Measurements from ENCODE around the gene ATG9B.

Gene ATG9B

GRCh38 chr7:151006590-151007300 lies 17.5 kb downstream of the ATG9B start:
- Histone ChIP-seq H3K4me3 (ENCODE audit: control insufficient read depth in 1 of 7, extremely low read depth in 1 of 7, insufficient read depth in 4 of 7, low read depth in 2 of 7, low read length in 6 of 7) (no peak overlapping the region), H3K27ac (ENCODE audit: insufficient read depth in 1 of 2, low read depth in 1 of 2, low read length in 2 of 2, poor library complexity in 1 of 2, severe bottlenecking in 2 of 2) (no peak overlapping the region), H3K9me3 (ENCODE audit: control extremely low read depth in 1 of 5, control insufficient read depth in 4 of 5, insufficient read depth in 2 of 5, low read depth in 1 of 5, low read length in 4 of 5) (no peaks in the 10 kb centered on the region), H3K27me3 (replicated peaks in 2 of 5; ENCODE audit: control insufficient read depth in 4 of 5, insufficient read depth in 5 of 5, low read length in 4 of 5) (peaks cover 0 to 31% (median 4%) of the 10 kb centered on the region in 5 experiments), H3K36me3 (ENCODE audit: control insufficient read depth in 4 of 4, insufficient read depth in 4 of 4, low read length in 3 of 4) (no peaks in the 10 kb centered on the region), H3K4me1 (ENCODE audit: control extremely low read depth in 1 of 4, control insufficient read depth in 4 of 4, insufficient read depth in 4 of 4, low read length in 3 of 4) (peaks cover 0 to 23% (median 22%) of the 10 kb centered on the region in 4 experiments)
- 93% methylated on average over 23 of the region's 23 CpGs for WGBS (ENCODE audit: insufficient coverage)
- CTCF ChIA-PET: interaction anchor here (0.7 to 10.5 kb wide), 12 partner anchors 9 to 108 kb away, joined by 3 to 101 read pairs (median 8); partner anchors contain the start of genes ATG9B and NOS3
- no peak for DNase-seq
- POLR2A ChIA-PET: no interaction called here

DNA sequence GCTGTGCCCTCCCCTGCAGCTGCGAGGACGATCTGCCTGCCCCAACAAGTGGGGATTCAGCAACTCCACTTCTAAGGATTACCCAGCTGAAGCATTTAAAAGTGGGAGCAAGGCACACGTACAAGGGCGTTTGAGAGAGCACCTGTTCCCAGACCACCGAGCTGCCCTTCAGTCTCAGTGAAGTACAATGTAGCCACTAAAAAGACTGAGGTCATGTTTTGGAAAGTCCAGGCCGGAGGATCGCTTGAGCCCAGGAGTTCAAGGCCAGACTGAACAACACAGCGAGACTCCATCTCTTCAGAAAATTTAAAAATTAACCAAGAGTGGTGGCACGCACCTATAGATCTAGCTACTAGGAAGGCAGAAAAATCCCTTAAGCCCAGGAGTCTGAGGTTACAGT lies 18.7 kb downstream of the ATG9B start:
- no peaks in the 10 kb centered on the region for H3K36me3 ChIP-seq (ENCODE audit: control insufficient read depth in 4 of 4, insufficient read depth in 4 of 4, low read length in 3 of 4)
- ChIA-PET POLR2A (interaction anchor here (1.1 kb wide), 1 partner anchor 9 kb away, joined by 3 read pairs; no protein-coding TSS in a partner anchor), CTCF (interaction anchor here (1.3 to 10.5 kb wide), 6 partner anchors 9 to 42 kb away, joined by 3 to 101 read pairs (median 14); partner anchors contain the start of gene NOS3)
- peaks cover 0 to 20% (median 18%) of the 10 kb centered on the region in 4 experiments for H3K4me1 ChIP-seq (ENCODE audit: control extremely low read depth in 1 of 4, control insufficient read depth in 4 of 4, insufficient read depth in 4 of 4, low read length in 3 of 4)
- no peak for DNase-seq
- no peak overlapping the region for H3K4me3 ChIP-seq (ENCODE audit: control insufficient read depth in 1 of 7, extremely low read depth in 1 of 7, insufficient read depth in 4 of 7, low read depth in 2 of 7, low read length in 6 of 7)
- no peaks in the 10 kb centered on the region for H3K9me3 ChIP-seq (ENCODE audit: control extremely low read depth in 1 of 5, control insufficient read depth in 4 of 5, insufficient read depth in 2 of 5, low read depth in 1 of 5, low read length in 4 of 5)
- peaks cover 0 to 25% (median 2%) of the 10 kb centered on the region in 5 experiments for H3K27me3 ChIP-seq (replicated peaks in 2 of 5; ENCODE audit: control insufficient read depth in 4 of 5, insufficient read depth in 5 of 5, low read length in 4 of 5)
- WGBS (ENCODE audit: insufficient coverage): 96% methylated on average over 8 of the region's 9 CpGs
- H3K27ac ChIP-seq (ENCODE audit: insufficient read depth in 1 of 2, low read depth in 1 of 2, low read length in 2 of 2, poor library complexity in 1 of 2, severe bottlenecking in 2 of 2): no peak overlapping the region

DNA sequence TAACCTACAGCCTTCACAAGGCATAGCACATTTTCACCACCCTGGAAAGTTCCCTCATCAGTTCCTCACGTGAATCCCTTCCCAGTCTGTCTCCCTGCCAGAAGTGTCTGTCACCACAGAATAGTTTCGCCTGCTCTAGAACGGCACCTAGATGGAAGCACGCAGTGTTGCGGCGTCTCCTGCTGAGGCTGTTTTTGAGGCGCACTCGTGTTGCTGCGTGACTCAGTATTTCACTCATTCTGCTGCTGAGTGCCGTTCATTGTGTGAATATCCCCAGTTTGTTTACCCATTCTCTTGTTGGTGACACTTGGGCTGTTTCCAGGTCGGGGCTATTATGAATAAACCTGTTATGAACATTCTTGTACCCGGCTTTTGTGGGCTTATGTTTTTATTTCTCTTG lies 20.7 kb downstream of the ATG9B start:
- Histone ChIP-seq H3K36me3 (ENCODE audit: control insufficient read depth in 4 of 4, insufficient read depth in 4 of 4, low read length in 3 of 4) (no peaks in the 10 kb centered on the region), H3K9me3 (ENCODE audit: control extremely low read depth in 1 of 5, control insufficient read depth in 4 of 5, insufficient read depth in 2 of 5, low read depth in 1 of 5, low read length in 4 of 5) (no peaks in the 10 kb centered on the region), H3K27me3 (replicated peaks in 2 of 5; ENCODE audit: control insufficient read depth in 4 of 5, insufficient read depth in 5 of 5, low read length in 4 of 5) (peaks cover 0 to 20% (median 2%) of the 10 kb centered on the region in 5 experiments), H3K4me1 (ENCODE audit: control extremely low read depth in 1 of 4, control insufficient read depth in 4 of 4, insufficient read depth in 4 of 4, low read length in 3 of 4) (peaks cover 0 to 12% (median 10%) of the 10 kb centered on the region in 4 experiments), H3K27ac (ENCODE audit: insufficient read depth in 1 of 2, low read depth in 1 of 2, low read length in 2 of 2, poor library complexity in 1 of 2, severe bottlenecking in 2 of 2) (no peak overlapping the region), H3K4me3 (ENCODE audit: control insufficient read depth in 1 of 7, extremely low read depth in 1 of 7, insufficient read depth in 4 of 7, low read depth in 2 of 7, low read length in 6 of 7) (no peak overlapping the region)
- 98% methylated on average over 12 of the region's 12 CpGs for WGBS (ENCODE audit: insufficient coverage)
- no peak for DNase-seq
- POLR2A ChIA-PET: no interaction called here
- CTCF ChIA-PET: interaction anchor here (0.9 to 2.5 kb wide), 2 partner anchors 11 to 14 kb away, joined by 3 to 6 read pairs; no protein-coding TSS in a partner anchor

DNA sequence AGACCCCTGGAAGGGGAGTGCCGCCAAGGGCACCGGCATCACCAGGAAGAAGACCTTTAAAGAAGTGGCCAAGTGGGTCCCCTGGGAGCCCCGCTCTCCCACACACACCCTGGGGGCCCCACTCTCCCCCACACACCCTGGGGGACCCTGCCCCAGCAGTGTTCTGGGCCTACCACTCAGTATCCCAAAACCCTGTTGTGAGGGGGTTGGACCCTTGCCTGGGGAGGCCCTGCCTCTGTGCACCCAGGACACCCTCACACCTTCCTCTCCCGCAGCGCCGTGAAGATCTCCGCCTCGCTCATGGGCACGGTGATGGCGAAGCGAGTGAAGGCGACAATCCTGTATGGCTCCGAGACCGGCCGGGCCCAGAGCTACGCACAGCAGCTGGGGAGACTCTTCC lies 22.7 kb downstream of the ATG9B start:
- no peak overlapping the region for H3K4me3 ChIP-seq (ENCODE audit: control insufficient read depth in 1 of 7, extremely low read depth in 1 of 7, insufficient read depth in 4 of 7, low read depth in 2 of 7, low read length in 6 of 7)
- no peak for DNase-seq
- ChIA-PET POLR2A (no interaction called here), CTCF (interaction anchor here (1.5 kb wide), 1 partner anchor 16 kb away, joined by 4 read pairs; no protein-coding TSS in a partner anchor)
- 99% methylated on average over 15 of the region's 16 CpGs for WGBS (ENCODE audit: insufficient coverage)
- H3K27me3 ChIP-seq (replicated peaks in 2 of 5; ENCODE audit: control insufficient read depth in 4 of 5, insufficient read depth in 5 of 5, low read length in 4 of 5): peaks cover 0 to 31% (median 3%) of the 10 kb centered on the region in 5 experiments
- no peaks in the 10 kb centered on the region for H3K9me3 ChIP-seq (ENCODE audit: control extremely low read depth in 1 of 5, control insufficient read depth in 4 of 5, insufficient read depth in 2 of 5, low read depth in 1 of 5, low read length in 4 of 5)
- H3K27ac ChIP-seq (ENCODE audit: insufficient read depth in 1 of 2, low read depth in 1 of 2, low read length in 2 of 2, poor library complexity in 1 of 2, severe bottlenecking in 2 of 2): no peak overlapping the region
- peaks cover 0 to 16% (median 9%) of the 10 kb centered on the region in 4 experiments for H3K4me1 ChIP-seq (ENCODE audit: control extremely low read depth in 1 of 4, control insufficient read depth in 4 of 4, insufficient read depth in 4 of 4, low read length in 3 of 4)
- no peaks in the 10 kb centered on the region for H3K36me3 ChIP-seq (ENCODE audit: control insufficient read depth in 4 of 4, insufficient read depth in 4 of 4, low read length in 3 of 4)

- POLR2A ChIA-PET: no interaction called here
Observed at GRCh38 chr7:151000897-151001495, 23.3 kb downstream of the ATG9B start.

DNA sequence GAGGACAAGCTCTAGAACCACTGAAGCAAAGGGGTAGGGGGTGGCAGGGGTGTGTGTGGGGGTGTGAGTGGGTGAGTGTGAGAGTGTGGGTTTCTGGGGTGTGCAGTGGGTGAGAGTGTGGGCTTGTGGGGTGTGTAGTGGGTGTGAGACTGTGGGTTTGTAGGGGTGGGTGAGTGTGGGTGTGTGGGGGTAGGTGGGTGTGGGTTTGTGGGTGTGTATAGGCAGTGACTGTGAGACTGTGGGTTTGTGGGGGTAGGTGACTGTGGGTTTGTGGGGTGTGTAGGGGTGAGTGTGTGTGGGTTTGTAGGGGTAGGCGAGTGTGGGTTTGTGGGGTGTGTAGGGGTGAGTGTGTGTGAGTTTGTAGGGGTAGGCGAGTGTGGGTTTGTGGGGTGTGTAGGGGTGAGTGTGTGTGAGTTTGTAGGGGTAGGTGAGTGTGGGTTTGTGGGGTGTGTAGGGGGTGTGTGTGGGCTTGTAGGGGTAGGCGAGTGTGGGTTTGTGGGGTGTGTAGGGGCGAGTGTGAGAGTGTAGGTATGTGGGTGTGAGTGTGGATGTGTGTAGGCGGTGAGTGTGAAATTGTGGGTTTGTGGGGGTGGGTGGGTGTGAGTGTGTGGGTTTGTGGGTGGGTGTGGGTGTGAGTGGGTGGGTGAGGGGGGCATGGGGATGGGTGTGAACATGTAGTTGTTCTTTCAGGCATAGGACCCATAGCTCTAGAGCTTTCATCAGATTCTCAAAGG lies 24.6 kb downstream of the ATG9B start:
- ChIA-PET CTCF (interaction anchor here (1.9 kb wide), 1 partner anchor 10 kb away, joined by 5 read pairs; no protein-coding TSS in a partner anchor), POLR2A (no interaction called here)
- Histone ChIP-seq H3K27ac (ENCODE audit: insufficient read depth in 1 of 2, low read depth in 1 of 2, low read length in 2 of 2, poor library complexity in 1 of 2, severe bottlenecking in 2 of 2) (no peak overlapping the region), H3K36me3 (ENCODE audit: control insufficient read depth in 4 of 4, insufficient read depth in 4 of 4, low read length in 3 of 4) (no peaks in the 10 kb centered on the region), H3K9me3 (ENCODE audit: control extremely low read depth in 1 of 5, control insufficient read depth in 4 of 5, insufficient read depth in 2 of 5, low read depth in 1 of 5, low read length in 4 of 5) (no peaks in the 10 kb centered on the region), H3K4me1 (ENCODE audit: control extremely low read depth in 1 of 4, control insufficient read depth in 4 of 4, insufficient read depth in 4 of 4, low read length in 3 of 4) (peaks cover 0 to 23% (median 19%) of the 10 kb centered on the region in 4 experiments), H3K4me3 (ENCODE audit: control insufficient read depth in 1 of 7, extremely low read depth in 1 of 7, insufficient read depth in 4 of 7, low read depth in 2 of 7, low read length in 6 of 7) (no peak overlapping the region), H3K27me3 (replicated peaks in 2 of 5; ENCODE audit: control insufficient read depth in 4 of 5, insufficient read depth in 5 of 5, low read length in 4 of 5) (peaks cover 0 to 24% (median 3%) of the 10 kb centered on the region in 5 experiments)
- no peak for DNase-seq
- WGBS (ENCODE audit: insufficient coverage): 93% methylated on average over 2 of the region's 5 CpGs

More at GRCh38 chr7:151000897-151001495, 23.3 kb downstream of the ATG9B start:
- WGBS (ENCODE audit: insufficient coverage): 75% methylated on average over 9 of the region's 13 CpGs
- H3K27ac ChIP-seq (ENCODE audit: insufficient read depth in 1 of 2, low read depth in 1 of 2, low read length in 2 of 2, poor library complexity in 1 of 2, severe bottlenecking in 2 of 2): no peak overlapping the region
- no peak overlapping the region for H3K4me3 ChIP-seq (ENCODE audit: control insufficient read depth in 1 of 7, extremely low read depth in 1 of 7, insufficient read depth in 4 of 7, low read depth in 2 of 7, low read length in 6 of 7)
- peaks cover 0 to 18% (median 13%) of the 10 kb centered on the region in 4 experiments for H3K4me1 ChIP-seq (ENCODE audit: control extremely low read depth in 1 of 4, control insufficient read depth in 4 of 4, insufficient read depth in 4 of 4, low read length in 3 of 4)
- no peaks in the 10 kb centered on the region for H3K9me3 ChIP-seq (ENCODE audit: control extremely low read depth in 1 of 5, control insufficient read depth in 4 of 5, insufficient read depth in 2 of 5, low read depth in 1 of 5, low read length in 4 of 5)
- CTCF ChIA-PET: interaction anchor here (1.5 to 1.9 kb wide), 2 partner anchors 12 to 17 kb away, joined by 4 to 5 read pairs; no protein-coding TSS in a partner anchor
- peak; percentile 70 to 85 (median 81) for DNase-seq
- no peaks in the 10 kb centered on the region for H3K36me3 ChIP-seq (ENCODE audit: control insufficient read depth in 4 of 4, insufficient read depth in 4 of 4, low read length in 3 of 4)
- H3K27me3 ChIP-seq (replicated peaks in 2 of 5; ENCODE audit: control insufficient read depth in 4 of 5, insufficient read depth in 5 of 5, low read length in 4 of 5): peaks cover 0 to 31% (median 3%) of the 10 kb centered on the region in 5 experiments
